ENCODE measurements around the gene PUS10.

The PUS10 gene

DNA sequence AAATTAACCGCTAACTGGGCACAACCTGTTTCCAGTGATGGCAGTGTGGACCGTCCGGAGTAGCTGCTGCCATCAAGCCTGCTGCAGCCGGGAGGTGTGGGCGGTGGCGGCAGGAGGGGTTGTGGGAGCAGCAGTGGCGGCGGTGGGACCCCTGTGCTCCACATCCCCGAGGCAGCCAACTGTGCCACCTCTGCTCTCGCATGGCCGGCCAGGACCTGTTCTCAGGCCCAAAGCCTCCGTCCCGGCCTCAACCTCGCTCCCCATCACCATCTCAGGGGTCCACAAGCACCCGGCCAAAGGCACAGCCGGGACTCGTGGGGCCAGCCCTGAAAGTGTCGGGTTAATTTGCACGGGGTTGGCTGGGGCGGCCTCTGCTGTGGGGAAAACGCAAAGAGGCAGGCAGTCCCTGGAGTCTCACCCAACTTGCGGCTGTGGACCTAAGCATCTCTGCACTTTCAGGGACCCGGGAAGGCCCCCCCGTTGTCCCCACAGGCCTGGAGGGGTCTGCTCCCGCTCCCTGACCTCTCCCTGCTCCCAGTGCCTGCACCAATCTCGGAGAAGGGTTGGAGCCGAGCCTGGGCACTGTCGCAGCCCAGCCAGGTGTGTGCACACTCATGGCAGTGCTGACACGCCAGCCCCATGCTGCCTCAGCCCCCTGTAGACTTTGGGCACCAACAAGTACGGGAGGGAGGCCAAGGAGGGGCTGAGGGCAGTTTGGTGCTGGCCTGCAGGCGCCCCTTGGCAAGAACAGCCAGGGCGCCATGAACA is 45.0 kb downstream of the PUS10 start:
- no peak for DNase-seq (ENCODE audit: low read depth in 2 of 2)

GRCh38 chr2:60966507-60967405 is 51.3 kb downstream of the PUS10 start:
- DNase-seq (ENCODE audit: low read depth in 2 of 2), result no peak

DNA sequence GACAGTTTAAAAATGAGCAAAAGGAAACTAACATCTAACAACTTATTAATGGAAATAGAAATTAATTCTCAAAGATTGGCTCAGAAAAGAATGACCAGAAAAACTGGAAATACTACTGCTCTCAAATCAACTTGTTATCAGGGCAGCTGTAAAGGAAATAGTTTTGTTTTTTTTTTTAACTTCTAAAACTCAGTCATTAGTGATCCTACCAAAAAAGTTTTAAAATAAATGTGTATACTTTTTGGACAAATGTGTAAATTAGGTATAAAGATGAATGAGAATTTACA is 52.6 kb downstream of the PUS10 start:
- no peak for DNase-seq (ENCODE audit: low read depth in 2 of 2)

- DNase-seq (ENCODE audit: low read depth in 2 of 2), result no peak
Observed at GRCh38 chr2:60964651-60965498, 53.2 kb downstream of the PUS10 start.

GRCh38 chr2:60963190-60963589 is 54.9 kb downstream of the PUS10 start:
- DNase-seq (ENCODE audit: low read depth in 2 of 2), result no peak

GRCh38 chr2:60962528-60962927 is 55.5 kb downstream of the PUS10 start:
- DNase-seq (ENCODE audit: low read depth in 2 of 2), result no peak

DNA sequence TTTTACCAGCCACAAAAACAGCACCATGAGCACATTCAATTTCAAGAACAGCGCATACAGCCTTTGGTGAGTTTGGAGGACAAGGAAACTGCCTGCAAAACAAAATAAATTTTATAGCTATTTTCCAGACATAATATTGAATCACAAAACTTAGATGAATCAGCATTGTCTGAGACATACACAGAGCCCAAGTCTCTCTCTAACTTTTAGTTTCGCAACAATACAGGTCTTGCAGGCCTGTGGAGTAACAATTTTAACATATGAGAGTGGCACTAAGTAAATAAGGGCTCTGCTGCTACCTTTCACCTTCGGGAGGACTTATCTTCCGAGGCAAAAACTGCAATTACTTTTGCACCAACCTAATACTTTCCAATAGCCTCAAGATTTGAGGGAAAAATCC is 56.6 kb downstream of the PUS10 start:
- no peak for DNase-seq (ENCODE audit: low read depth in 2 of 2)

GRCh38 chr2:60960706-60961105 is 57.3 kb downstream of the PUS10 start:
- DNase-seq (ENCODE audit: low read depth in 2 of 2), result no peak

- no peak for DNase-seq (ENCODE audit: low read depth in 2 of 2)
Observed at GRCh38 chr2:60959501-60959900, 58.6 kb downstream of the PUS10 start.

GRCh38 chr2:60958800-60959199 is 59.3 kb downstream of the PUS10 start:
- DNase-seq (ENCODE audit: low read depth in 2 of 2), result no peak

DNA sequence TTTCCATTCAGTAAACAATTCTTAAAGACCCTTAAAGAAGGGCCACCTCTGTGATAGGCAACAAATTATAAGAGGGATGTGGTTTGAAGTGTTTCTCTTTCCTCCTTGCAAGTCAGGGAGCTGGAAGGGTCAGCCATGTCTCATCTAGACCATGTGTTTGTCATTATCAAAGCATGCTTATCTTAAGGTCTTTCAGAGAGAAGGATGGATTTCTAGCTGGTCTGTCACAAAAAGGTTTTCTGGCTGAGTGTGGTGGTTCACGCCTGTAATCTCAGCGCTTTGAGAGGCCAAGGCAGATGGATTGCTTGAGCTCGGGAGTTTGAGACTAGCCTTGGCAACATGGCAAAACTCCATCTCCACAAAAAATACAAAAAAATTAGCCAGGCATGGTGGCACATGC is 59.7 kb downstream of the PUS10 start:
- DNase-seq (ENCODE audit: low read depth in 2 of 2), result no peak

- no peak for DNase-seq (ENCODE audit: low read depth in 2 of 2)
Observed at GRCh38 chr2:60957643-60958042, 60.4 kb downstream of the PUS10 start.

GRCh38 chr2:60957224-60957623 is 60.8 kb downstream of the PUS10 start:
- DNase-seq (ENCODE audit: low read depth in 2 of 2), result no peak

- DNase-seq (ENCODE audit: low read depth in 2 of 2), result no peak
Observed at GRCh38 chr2:60954139-60954538, 63.9 kb downstream of the PUS10 start.

DNA sequence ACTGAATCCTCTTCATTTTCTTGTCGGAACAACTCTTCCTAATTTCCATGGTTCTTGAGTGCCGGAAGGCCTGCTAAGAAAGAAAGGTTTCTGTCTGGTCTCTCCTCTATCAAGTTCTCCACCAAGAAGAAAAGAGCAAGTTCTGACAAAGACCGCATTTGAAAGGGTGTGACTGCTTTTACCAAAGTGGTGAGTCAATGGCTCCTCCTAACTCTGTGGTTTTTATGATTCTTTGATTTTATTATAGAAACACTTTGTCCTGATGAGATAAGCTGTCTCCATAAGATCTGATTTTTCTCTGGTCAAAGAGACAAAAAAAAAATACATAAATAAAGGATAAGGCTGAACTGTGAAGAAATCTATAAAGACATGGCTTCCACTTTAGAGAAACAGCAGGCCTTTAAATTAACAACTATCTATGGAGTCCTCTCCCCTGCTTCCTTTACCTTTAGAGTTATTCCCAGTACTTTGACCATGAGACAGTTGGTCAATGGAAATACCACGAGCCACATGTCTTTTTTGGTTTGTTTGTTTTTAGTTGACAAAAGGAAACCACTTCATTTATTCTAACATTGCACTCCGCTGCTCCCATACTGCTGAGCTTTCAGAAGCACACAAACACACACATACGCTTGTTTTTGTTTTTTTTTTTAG is 69.0 kb downstream of the PUS10 start:
- DNase-seq (ENCODE audit: low read depth in 2 of 2), result no peak

GRCh38 chr2:60948161-60948560 is 69.9 kb downstream of the PUS10 start:
- no peak for DNase-seq (ENCODE audit: low read depth in 2 of 2)

GRCh38 chr2:60947056-60947455 is 71.0 kb downstream of the PUS10 start:
- no peak for DNase-seq (ENCODE audit: low read depth in 2 of 2)

DNA sequence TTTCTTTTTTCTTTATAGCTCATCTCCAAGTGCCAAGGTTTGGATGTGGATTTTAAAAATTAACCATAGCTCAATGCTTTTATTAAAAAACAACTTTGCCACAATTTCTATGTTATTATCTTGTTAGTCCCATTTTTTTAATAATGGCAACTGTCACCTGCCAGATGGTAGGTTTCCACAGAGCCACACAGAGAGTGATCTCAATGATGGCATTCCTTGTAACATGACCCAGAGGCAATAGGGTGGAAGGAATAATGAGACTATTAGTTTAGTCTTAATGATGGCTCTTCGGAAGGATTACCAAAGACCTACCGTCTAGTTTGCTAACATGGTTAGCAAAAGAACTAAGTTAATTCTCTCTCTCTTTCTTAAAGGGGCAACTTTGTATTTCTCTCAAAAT is 72.7 kb downstream of the PUS10 start:
- DNase-seq (ENCODE audit: low read depth in 2 of 2), result no peak

DNA sequence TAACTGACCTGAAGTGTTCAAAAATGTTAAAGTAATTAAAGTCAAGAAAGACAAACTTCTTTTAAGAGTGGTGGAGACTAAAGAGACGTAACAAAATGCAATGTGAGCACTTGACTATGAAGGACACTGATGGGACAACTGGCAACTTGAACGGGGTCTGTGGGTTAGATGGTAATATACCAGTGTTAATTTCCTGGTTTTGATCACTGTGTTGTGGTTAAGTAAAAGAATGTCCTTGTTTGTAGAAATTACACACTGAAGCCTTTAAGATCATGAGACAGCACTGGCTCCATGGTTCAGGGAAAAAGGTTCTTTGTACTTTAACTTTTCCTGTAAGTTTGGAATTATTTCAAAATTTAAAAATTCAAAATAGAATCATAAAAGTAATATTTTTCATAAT is 78.4 kb downstream of the PUS10 start:
- DNase-seq (ENCODE audit: low read depth in 2 of 2), result no peak

DNA sequence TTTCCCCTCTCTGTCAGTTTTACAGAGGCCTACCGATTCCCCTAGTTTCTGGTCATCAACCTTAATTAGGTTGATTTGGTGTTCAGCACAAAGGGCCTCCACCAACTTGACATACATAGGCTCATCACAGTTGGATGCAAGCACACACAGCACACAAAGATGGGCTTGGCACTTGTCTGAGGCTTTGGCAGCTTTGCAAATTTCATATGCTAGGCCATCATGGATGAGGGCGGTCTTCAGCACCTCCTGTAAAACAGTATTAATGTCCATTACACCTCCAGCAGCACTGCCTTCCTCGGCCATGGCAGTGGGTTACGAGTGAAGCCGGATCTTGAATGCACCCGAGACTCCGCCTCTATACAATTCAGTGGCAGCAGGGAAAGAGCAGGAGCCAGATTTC is 79.8 kb downstream of the PUS10 start:
- no peak for DNase-seq (ENCODE audit: low read depth in 2 of 2)

- DNase-seq (ENCODE audit: low read depth in 2 of 2), result no peak
Observed at GRCh38 chr2:60936757-60937156, 81.3 kb downstream of the PUS10 start.

DNA sequence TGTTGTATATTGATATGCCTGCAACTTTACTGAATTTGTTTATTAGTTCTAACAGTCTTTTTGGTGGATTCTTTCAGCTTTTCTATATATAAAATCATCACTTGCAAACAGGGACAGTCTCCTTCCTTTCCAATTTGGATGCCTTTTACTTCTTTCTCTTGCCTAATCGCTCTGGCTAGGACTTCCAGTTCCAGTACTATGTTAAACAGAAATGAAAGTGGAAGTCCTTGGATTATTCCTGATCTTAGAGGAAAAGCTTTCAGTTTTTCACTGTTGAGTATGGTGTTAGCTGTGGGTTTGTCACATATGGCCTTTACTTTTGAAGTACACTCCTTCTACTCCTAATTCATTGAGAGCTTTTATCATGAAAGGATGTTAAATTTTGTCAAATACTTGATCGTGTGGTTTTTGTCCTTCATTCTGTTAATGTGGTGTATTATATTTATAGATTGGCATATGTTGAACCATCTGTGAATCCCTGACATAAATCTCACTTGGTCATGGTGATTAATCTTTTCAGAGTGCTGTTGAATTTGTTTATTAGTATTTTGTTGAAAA is 83.8 kb downstream of the PUS10 start:
- DNase-seq (ENCODE audit: low read depth in 2 of 2), result no peak
